NCI-H1417 (cell line): ENCODE data around the gene ERICH6B.
"Not testable (repeated sequence)": the region's sequence is repeated elsewhere in the genome, so short reads cannot be mapped to it uniquely, and the experiment has no call there.

ENCODE experiments used
- DNase-seq, 3 experiments: peaks; one replicate each; lab custom pipeline; 2025; lab: John Stamatoyannopoulos, UW

ERICH6B gene

DNA sequence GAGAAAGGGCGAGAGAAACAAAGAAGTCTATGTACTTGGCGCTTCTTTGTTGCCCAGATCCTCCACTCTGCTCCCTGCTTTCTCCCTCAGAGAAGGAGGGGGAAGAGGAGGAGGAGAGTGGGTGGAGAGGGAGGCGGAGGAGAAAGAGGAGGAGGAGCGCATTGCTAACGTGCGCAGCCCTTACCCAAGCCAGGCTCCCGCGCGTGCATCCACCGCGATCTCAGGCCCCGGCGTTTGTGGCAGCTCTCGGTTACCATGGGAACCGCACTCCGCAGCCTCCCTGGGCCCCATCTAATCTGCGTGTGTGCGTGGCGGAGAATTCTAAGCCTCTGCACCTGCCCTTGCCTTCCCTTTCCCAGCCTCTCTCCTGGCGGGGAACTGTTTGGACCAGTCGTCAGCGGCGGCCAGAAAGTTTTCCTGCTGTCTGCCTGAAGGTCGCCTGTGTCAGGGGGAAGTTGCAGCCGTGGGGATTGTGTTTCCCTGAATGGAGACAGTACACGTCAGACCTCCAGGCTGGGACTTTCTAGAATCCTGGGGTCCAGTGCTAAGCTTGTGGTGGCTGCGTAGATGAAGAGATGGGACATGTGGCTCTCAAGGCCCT lies at the start of gene ERICH6B:
Gene ERICH6B, minus strand, starts transcription at position 239 of the 601 bp plus-strand sequence. CDS start 18,734 bp downstream, outside the sequence.
- peak; percentile 51 to 94 (median 82) for DNase-seq

DNA sequence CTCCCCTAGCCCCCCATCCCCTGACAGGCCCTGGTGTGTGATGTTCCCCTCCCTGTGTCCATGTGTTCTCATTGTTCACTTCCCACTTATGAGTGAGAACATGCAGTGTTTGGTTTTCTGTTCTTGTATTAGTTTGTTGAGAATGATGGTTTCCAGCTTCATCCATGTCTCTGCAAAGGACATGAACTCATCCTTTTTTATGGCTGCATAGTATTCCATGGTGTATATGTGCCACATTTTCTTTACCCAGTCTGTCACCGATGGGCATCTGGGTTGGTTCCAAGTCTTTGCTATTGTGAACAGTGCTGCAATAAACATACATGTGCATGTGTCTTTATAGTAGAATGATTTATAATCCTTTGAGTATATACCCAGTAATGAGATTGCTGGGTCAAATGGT lies 47.4 kb upstream of the ERICH6B start:
- DNase-seq: not testable (repeated sequence)

DNA sequence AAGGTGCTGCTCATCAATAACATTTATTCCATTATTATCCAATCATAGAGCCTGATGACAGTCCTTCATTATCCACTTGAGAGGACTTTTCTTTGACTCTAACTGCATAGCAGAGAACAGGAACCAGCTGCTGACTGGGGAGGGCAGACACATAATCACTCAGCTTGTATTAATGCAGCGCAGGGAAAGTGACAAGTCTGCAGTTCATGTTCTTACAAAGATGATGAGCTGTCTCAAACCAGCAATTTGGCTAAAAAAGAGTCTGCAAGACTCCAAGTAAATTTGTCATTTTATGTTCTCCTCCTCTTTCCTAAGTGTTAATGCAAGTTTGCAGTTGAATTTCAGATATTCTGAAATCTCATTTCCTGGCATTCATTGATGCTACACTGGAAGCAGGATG lies 46.6 kb upstream of the ERICH6B start:
- DNase-seq: peak in 2 of 3 experiments; percentile 29 to 68

DNA sequence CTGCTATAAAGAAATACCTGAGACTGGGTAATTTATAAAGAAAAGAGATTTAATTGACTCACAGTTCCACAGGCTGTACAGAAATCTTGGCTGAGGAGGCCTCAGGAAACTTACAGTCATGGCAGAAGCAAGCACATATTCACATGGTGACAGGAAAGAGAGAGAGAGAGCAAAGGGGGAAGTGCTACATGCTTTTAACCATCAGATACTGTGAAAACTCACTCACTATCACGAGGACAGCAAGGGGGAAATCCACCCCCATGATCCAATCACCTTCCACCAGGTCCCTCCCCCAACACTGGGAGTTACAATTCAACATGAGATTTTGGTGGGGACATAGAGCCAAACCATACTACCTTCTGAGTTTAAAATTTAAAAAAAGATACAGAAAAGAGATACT lies 44.9 kb upstream of the ERICH6B start:
- not testable (repeated sequence) for DNase-seq

DNA sequence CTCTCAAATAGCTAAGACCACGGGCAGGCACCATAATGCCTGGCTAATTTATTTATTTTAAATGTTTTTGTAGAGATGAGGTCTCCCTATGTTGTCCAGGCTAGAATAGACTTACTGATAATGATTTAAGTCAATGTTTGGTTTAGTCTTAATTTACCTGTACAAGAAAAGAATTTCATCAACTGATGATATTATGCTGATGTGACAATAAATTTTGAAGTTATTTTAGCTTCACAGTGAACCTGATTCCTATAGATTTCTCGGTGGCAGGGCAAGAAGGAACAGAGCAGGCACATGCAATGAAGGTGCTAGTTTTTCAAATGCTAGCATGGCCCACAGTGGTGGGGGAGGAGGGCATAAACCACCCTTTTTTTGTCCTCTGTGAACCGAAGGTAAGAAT lies 44.0 kb upstream of the ERICH6B start:
- no peak for DNase-seq

DNA sequence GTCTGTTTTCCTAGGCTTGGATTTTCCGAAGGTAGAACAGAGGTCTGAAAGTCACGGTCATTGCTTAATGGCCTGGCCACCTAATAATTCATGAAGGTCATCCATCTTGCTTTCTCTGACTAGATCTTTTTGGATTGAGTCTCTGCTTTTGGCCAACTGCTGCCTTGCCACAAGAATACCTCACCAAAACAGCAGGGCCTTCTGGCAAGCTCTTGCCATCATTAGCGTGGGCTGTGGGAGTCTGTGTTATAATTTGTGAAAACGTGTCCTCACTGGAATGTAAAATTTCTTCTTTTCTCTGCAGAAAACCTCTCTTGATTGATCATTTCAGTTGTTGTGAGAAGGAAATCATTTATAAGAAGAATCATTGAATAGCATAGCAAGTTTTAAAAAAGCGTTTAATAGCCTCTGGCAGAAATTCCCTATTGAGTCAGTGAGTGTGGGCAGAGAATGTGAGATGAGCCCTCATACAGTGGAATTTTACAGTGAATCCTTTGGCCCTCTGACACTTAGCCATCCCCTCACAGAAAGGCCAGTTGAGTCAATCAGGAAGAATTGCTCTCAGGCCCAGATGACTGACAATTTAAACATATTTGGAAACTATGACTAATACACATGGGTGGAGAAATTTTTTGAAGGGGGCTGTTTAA lies 43.2 kb upstream of the ERICH6B start:
- DNase-seq: no peak

DNA sequence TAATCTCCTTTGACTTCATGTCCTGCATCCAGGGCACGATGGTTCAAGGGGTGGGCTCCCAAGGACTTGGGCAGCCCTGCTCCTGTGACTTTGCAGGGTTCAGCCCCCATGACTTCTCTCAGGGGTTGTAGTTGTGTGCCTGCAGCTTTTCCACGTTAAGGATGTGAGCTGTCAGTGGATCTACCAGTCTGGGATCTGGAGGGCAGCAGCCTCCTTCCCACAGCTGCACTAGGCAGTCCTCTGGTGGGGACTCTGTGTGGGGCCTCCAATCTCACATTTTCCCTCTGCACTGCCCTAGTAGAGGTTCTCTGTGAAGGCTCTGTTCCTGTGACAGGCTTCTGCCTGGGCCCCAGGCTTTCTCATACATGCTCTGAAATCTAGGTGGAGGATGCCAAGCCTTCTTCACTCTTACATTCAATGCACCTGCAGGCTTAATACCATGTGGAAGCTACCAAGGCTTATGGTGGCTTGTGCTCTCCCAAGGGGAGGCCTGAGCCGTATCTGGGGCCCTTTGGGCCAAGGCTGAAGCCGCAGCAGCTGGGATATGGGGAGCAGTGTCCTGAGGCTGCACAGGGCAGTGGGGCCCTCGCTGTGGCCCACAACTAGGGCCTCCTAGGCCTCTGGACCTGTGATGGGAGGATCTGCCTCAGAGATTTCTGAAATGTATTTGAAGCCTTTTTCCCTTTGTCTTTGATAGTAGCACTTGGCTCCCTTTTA lies 39.3 kb upstream of the ERICH6B start:
- DNase-seq: no peak

DNA sequence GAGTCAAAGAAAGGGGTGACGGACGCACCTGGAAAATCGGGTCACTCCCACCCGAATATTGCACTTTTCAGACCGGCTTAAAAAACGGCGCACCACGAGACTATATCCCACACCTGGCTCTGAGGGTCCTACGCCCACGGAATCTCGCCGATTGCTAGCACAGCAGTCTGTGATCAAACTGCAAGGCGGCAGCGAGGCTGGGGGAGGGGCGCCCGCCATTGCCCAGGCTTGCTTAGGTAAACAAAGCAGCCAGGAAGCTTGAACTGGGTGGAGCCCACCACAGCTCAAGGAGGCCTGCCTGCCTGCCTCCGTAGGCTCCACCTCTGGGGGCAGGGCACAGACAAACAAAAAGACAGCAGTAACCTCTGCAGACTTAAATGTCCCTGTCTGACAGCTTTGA lies 29.7 kb upstream of the ERICH6B start:
- DNase-seq: not testable (repeated sequence)

DNA sequence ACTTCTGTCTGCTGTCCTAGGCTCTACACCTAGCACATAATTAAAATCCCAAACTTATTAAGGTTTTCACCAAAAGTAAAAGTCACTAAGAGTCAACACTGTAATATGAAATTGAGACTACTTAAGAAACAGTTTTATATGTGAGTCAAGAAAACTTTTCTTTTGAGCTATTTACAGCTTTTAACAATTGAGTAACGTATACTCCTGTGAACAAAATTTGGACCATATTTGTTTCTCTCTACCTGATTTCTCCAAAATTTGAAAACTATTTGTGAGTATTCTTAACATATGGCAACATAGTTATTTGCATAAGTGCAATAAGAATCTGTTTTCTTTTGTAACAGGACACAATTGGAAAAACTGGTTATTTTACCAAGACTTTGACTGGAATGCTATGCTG lies 26.6 kb upstream of the ERICH6B start:
- not testable (repeated sequence) for DNase-seq

DNA sequence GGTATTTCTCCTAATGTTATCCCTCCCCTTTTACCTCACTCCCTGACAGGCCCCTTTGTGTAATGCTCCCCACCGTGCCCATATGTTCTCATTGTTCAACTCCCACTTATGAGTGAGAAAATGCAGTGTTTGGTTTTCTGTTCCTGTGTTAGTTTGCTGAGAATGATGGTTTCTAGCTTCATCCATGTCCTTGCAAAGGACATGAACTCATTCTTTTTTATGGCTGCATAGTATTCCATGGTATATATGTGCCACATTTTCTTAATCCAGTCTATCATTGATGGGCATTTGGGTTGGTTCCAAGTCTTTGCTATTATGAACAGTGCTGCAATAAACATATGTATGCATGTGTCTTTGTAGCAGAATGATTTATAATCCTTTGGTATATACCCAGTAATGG lies 19.8 kb upstream of the ERICH6B start:
- not testable (repeated sequence) for DNase-seq

DNA sequence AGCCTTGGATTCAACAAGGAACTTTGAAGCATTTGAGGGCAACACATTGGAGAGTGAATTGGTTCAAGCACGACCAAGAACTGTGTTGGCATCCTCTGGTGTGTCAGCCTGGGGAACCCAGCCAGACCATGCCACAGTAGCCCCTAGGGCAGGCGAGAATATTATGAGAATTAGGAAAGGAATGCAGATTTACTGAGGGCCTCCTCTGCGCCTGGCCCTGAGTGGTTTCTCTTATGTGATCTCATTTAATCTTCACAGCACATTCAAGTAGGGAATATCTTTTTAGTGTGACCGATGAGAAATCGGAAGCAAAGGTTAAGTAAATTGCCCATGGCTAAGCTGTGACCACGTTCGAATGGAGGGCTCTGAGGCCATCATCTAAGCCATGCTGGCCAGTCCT lies 15.3 kb upstream of the ERICH6B start:
- DNase-seq: no peak

DNA sequence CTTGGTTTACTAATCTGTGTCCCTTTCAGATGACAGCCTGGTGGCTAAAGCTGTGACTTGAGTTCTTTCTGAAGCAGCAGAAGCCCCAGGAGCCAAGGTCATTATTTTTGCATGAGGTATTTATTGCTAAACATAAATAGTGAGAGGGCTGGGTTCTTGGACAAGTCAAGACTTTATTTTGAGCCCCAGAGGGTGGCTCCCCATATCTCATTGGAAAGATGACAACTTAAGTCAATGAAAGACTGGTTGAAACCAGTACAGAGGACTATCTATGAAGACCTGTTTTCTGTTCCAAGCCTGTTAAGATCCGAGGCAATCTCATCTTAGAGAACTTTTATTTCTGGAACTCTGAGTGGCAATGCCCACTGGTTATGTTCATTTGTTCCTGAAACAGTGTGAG lies 14.4 kb upstream of the ERICH6B start:
- no peak for DNase-seq

DNA sequence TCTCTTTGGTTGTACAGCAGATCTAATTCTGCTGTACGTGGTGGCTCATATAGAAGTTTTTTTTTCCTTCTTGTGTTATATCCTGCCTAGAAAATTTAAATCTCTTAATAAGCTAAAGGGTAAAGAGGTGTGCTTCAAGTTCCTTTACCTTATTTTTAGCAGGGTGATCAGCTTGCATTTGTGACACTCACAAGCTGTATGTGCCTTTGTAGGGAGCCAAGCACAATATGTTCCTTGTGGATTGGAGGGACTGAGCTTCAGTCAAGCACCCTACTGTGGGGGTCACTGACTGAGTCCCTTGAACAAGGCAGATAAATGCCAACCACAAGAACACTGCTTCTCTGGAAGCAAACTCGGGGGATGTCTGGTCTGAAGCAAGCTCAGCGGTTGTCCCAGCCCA lies 12.6 kb upstream of the ERICH6B start:
- no peak for DNase-seq

DNA sequence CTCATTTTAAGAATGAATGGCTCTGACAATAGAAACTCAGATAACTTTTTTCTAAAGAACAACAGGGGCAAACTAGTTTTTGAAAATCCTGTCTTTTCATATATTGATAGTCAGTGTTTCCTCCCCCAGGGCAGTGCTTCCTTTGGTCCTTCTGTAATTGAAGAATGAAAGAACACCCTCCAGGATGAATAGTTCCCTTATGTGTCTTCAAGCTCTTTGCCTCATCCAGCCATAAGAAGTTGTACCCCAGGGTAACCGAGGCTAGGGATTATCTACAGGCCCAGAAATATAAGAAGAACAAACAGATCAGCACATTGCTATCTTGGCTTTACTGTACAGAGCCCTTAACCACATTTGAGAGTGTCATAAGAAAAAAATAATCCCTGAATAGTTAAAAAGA lies 12.1 kb upstream of the ERICH6B start:
- DNase-seq: no peak

DNA sequence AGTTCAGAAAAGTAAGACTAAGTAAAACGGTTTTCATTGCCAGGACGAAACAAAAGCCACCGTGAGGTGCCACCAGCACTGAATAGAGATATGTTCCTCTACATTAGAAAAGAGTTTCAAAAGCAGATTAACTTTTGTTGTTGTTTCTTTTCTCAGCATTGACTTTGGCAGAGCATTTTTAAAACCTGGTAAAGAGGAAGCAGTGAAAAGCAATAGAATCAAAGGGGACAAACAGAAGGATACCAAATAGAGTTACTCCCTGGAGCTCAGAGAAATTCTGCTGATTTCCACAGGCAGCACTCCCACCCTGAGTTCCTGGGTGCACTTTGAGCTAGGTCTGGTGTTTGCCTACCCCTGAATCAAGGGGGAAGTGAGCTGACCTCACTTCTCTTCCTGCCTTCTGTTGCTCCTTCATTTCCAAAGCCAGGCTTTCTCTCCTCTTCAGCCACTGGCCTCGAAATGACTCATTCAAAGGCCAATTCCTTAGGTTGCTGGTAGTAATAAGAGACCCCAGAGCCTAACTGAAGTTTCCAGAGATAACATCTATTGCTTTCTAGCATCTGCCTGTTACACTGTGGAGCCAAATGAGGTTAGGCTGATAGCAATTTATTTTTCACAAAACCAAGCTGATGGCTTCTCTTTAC lies 11.3 kb upstream of the ERICH6B start:
- no peak for DNase-seq

DNA sequence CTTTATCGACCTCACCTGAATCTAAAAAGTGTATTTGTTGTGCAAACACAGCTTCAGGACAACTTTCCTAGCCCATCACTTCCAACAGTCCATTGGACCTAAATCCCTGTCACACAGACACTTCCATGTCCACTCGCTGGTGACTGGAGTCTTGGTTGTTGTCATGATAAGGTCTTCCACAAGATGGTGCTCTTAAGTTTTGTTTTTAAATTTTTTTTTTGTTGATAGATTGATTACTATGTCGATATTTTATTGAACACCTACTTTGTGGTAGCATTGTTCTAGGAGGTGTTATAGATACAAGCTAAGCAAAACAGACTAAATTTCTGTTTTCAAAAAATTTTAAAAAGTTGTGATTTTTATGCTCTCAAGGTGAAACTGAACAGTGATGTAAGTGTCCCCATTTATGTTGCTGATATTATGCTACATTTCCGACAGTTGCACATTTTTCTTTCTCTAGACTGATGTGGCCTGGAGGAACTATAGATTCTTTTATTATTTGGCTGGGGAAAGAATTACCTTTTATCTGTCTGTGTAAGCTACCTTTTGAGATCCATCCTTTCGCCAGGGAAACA lies 8.1 kb upstream of the ERICH6B start:
- DNase-seq: peak in 2 of 3 experiments; percentile 14 to 46

DNA sequence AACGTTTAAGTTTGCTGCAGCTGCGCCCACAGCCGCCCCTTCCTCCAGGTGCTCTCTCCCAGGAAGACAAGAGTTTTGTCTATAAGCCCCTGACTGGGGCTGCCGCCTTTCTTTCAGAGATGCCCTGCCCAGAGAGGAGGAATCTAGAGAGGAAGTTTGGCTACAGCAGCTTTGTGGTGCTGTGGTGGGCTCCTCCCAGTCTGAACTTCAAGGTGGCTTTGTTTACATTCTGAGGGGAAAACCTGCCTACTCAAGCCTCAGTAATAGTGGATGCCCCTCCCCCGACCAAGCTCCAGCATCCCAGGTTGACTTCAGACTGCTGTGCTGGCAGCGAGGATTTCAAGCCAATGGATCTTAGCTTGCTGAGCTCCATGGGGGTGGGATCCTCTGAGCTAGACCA lies 6.4 kb upstream of the ERICH6B start:
- DNase-seq: peak in 2 of 3 experiments; percentile 48 to 63

DNA sequence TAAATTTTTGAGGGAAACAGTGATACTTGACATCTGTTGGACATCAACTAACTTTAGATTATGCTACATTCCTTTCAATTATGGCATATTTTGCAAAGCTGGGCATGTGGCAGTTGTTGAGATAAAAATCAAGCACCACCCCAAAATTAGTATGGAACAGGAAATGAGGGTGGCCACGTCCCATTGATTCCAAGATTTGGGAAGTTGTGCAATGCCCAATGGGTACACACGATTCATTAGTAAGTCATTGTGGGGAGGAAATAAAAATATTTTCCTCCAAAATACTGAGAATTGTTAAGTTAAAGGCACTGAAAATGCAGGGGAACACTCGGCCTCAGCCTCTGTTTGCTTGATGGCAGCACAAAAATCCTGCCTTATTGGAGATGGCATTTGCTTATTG lies 7.6 kb downstream of the ERICH6B start:
- DNase-seq: no peak

DNA sequence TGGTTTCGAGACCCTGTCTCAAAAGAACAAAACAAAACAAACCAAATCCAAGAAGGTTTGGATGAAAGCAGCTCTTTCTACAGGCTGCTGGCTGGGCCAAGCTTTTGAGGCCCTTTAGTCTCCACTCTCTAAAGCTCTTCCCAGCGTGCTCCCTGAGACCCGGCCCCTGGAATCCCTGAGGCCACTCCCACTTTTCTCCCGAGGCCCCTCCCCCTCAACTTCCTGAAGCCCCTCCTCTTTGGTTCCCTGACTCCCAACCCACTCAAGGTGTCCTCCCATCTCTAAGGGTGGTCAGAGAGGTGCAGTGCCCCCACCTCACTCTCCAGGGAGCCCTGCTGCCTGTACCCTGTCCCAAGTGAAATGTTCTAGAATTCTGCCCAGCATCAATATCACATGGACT lies 10.6 kb downstream of the ERICH6B start:
- DNase-seq: no peak

DNA sequence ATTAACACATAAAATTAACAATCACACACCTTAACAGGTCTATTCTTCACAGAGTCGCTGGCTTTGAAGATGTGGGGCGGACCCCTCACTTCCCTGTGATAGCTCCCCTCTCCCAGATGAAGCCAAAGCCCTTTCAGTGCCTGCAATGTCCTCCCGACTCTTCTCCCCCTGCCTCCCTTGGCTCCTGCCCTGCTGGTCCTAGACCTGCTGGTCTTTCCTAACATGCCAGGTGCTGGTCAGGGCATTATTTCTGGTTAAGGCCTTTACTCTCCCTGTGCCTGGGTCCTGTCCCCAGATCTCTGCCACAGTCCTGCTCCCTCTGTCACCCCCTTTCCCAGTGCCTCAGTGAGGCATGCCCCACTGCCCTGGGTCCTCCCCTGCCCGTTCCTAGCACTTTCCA lies 12.2 kb downstream of the ERICH6B start:
- no peak for DNase-seq

DNA sequence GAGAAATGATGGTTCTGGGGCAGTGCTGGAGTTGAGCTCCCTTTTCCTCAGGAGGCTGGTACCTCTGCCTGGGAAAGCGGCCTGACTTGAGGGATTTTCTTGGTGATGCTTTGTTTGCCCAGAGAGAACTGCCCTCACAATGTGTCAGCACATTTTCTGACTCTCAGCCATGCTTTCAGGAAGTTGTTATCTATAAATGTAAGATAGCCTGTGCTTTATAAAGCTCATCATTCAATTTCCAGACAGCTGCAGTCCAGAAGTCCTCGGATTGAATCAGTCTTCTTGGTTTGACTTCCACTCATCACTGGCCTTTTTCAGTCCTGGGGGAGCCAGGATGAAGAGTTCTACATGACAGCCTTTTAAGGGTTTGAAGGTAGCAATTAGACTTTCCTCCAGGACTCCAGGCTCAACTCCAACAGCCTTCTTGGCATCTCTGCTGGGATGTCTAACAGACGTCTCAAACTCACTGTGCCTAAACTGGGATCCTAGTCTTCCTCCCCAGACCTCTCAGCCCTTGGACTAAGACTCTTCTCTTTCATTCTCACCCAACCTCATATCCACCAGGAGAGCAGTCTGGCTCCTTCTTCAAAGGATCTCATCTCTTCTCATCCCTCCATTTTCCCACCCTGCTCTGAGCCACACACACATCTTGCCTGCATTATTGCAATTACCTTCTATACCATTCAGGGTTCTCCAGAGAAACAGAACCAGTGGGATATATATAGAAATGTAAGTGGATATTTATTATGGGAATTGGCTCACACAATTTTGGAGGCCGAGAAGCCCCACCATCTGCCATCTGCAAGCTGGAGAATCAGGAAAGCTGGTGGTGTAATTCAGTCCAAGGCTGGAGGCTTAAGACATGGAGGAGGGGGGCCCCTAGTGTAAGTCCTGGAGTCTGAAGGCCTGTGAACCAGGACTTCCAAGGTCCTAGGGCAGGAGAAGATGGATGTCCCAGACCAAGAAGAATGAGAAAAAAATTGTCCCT lies 13.1 kb downstream of the ERICH6B start:
- no peak for DNase-seq
